MV-4-11 (cell line): ENCODE results near the gene CDYL.

ENCODE experiments used
- DNase-seq: peaks from one replicate; lab custom pipeline; 2025; lab: John Stamatoyannopoulos, UW

Gene CDYL

DNA sequence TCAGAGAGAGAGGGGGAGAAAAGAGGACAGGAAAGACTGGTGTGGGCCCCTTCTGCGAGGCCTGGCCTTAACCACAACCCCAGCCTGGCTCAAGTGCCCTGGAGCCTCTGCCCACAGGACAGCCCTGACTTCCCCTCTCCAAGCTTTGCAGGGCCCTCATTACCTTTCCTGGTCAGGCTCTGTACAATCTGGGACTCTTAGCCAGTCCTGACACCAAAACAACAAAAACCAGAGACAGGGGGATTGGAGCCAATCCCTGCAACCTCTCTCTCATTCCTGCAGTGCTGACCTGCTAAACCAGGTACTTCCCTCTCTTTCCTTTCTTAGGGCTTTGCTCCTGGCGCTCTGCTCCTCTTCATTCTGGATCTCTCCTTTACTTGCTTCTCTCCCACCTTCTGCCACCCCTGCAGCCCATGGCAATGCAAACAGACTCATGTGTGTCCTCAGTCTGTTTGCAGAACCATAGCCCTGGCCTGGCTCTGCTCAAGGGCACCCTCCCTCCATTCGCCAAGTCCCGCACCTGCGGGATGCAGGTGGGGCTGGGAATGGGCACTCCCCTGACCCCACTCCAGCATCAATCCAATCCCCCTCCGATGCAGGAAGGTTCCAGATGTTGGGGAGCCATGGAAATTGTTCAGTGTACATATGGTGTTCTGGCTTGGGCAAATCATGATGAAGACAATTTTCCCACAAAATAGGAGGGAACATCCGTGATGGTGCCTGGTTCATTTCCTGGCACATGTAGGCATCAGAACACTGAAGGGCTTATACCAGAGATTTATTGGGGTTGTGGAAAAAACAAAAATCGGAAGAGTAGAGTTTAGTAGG is 189.6 kb downstream of the CDYL start:
- peak; percentile 10 for DNase-seq

GRCh38 chr6:4967301-4968030 is 191.3 kb downstream of the CDYL start:
- DNase-seq: no peak

DNA sequence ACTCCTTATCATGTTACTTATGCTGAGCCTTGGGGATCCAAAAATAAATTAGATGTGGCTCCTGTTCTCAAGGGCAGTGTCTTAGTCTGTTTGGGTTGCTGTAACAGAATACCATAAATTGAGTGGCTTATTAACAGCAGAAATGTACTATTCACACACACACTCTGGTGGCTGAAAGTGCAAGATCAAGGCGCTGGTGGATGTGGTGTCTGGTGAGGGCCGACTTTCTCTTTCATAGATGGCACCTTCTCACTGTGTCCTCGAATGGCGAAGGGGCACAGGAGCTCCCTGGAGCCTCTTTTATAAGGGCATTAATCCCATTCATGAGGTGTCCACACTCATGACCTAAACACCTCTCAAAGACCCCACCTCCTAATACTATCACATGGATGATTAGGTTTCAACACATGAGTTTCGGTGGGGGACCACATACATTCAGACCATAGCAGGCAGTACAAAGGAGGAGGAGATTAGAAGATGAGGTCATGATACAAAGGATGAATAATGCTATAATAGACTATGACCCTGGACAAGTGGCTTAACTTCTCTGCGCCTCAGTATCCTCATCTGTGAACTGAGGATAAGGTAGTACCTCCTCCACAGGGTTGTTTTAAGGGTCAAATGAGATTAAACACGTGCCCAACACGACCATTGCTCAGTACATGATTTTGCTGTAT is 193.5 kb downstream of the CDYL start:
- no peak for DNase-seq

- no peak for DNase-seq
Observed at GRCh38 chr6:4970739-4971395, 194.7 kb downstream of the CDYL start.

DNA sequence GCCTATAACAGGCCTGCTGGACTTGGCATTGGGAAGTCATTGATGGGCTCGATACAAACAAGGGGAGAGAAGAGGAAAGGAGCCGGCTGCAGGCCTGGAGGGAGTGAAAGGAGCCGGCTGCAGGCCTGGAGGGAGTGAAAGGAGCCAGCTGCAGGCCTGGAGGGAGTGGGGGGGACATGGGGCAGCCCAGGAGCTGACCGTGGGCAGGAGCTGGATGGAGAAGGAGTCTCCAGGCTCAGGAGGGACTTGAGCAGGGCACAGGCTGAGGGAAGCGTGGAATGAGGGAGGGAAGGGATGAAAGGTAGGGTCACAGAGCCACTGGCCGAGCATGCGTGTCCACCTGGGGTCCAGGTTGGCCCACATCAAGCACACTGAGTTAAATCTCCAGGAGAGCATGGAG is 195.6 kb downstream of the CDYL start:
- DNase-seq: no peak

DNA sequence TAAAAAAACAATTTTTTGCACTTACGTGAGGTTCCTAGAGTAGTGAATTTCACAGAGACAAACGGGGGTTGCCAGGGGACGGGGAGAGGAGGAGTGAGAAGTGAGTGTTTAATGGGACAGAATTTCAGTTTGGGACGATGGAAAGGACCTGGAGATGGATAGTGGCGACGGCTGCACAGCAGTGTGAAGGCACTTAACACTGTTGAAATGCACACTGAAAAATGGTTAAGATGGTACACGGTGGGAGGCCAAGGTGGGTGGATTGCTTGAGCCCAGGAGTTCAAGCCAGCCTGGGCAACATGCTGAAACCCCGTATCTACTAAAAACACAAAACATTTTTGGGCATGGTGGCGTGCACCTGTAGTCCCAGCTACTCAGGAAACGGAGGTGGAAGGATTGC is 196.2 kb downstream of the CDYL start:
- DNase-seq: no peak

DNA sequence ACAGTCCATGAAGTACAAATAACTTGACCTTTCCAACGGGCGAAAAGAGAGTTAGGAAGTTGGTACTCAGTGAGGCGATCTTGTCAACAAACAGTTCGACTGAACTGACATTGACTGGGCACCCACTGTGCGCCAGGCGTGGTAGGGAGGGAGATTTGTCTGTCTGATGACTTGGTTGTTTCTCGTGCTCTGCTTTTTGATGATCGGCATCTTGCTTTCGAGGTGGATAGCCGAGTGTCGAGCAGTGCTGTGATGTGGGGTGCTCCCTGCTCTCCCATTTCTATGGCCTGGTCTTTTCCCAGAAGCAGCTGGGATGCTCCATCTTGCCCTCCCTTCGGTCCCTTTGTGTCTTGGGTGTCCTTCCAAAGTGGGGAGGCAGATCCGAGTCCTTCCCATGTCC is 197.2 kb downstream of the CDYL start:
- no peak for DNase-seq

DNA sequence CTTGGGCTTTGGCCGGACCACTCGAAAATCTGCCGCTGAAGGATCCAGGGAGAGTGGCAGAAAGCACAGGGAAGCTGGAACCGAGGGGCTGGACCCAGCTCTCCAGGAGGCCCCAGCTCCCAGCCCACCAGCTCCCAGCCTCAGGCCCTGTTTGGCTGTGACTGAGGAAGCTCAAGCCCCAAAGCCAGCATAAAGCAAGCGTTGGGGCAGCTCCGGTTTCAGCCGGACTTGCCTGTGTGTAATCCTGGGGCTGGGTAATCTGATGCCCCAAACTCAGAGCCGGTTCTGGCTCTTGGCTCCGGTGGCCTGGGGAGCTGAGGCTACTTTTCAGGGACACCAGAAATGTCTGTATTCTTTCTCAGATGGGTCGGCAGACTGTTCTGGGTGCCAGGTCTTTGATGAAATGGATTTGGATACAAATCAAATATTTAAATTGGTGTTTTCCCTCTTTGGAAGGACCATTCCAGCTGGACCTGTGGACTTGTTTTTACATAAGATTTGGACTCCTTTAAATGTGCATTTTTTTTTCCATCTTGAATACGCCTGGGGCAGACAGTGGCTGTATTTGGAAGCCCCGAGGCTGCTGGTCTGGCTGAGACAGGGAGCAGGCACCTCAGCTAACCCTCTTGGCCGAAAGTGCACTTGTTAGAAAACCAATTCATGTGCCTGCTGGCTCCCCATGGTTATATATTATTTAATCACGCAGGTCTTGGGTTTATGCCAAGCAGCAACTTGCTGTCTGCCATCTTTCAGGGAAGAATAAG is 198.0 kb downstream of the CDYL start:
- no peak for DNase-seq

GRCh38 chr6:4974962-4975361 is 198.8 kb downstream of the CDYL start:
- no peak for DNase-seq

- DNase-seq: no peak
Observed at GRCh38 chr6:4975506-4975905, 199.3 kb downstream of the CDYL start.

DNA sequence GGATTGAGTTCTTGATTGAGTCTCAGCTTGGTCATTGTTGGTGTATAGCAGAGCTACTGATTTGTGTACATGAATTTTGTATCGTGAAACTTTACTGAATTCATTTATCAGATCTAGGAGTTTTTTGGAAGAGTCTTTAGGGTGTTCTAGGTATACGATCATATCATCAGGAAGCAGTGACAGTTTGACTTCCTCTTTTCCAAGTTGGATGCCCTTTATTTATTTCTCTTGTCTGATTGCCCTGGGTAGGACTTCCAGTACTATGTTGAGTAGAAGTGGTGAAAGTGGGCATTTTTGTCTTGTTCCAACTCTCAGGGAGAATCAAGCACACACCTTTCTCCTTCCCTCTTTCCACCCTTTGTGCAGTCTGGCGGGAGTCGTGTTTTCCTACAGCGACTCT is 201.3 kb downstream of the CDYL start:
- DNase-seq: peak; percentile 18

DNA sequence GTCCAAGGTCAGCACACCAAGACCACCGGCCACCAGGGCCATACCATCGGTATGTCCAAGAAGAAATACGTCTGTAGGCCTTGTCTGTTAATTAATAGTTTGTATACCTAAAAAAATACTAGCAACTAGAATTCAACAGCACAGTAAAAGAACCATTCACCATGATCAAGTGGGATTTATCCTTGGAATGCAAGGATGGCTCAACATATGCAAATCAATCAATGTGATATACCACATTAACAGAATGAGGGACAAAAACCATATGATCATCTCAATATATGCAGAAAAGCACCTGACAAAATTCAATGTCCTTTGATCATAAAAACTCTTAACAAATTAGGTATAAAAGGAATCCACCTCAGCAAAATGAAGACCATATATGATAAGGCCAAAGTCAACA is 203.2 kb downstream of the CDYL start:
- DNase-seq: no peak

GRCh38 chr6:4981761-4982160 is 205.6 kb downstream of the CDYL start:
- peak; percentile 9 for DNase-seq

DNA sequence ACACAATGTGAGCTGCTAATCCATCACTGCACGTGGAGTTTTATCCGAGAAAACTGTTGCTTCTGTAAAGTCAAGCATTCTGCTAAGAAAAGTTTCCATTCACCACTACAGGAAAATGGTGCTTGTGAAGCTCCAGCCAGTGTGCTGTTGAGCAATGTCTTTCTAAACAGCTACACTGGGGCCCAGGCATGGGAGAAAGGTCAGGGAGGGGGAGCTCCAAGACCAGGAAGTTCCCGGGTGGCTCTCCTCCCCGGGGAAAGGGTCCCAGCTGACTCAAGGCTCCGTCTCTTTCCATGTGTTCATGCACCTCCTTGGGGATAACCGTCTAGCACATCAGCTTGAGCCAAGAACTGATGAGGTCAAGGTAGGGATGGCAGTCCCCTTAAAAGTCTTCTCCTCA is 207.1 kb downstream of the CDYL start:
- peak; percentile 46 for DNase-seq

DNA sequence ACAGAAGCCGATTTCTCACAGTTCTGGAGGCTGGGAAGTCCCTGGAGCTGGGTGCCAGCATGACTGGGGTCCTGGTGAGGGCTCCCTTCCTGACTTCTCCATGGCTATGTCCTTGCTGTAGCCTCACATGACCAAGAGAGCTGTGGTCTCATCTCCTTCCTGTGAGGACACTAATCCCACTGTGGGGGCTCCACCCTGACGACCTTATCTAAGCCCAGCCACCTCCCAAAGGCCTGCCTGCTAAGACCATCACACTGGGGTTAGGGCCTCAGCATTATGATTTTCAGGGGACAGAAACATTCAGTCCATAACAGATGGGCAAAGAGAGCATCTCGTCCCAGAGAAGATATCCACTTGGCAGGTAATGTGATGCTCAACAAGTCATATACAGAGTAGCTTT is 210.8 kb downstream of the CDYL start:
- no peak for DNase-seq

GRCh38 chr6:4987432-4987831 is 211.2 kb downstream of the CDYL start:
- no peak for DNase-seq

DNA sequence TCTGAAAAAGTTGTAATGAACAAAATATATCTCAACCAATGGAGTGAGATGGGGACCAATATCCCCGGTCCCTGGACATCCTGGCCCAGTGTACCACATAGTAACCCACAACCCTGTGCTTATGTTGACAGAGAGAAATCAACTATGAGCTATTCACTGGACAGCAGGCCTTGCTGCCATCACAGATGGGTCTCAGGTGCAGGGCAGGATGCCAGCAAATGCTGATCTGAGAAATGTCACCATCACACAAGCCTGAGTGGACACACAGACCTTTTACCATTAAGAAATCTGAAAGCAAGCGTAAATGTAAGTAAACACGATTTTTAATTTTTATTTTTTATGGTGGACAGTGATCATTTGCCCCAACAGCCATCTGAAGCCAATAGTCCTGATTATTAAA is 218.5 kb downstream of the CDYL start:
- no peak for DNase-seq

DNA sequence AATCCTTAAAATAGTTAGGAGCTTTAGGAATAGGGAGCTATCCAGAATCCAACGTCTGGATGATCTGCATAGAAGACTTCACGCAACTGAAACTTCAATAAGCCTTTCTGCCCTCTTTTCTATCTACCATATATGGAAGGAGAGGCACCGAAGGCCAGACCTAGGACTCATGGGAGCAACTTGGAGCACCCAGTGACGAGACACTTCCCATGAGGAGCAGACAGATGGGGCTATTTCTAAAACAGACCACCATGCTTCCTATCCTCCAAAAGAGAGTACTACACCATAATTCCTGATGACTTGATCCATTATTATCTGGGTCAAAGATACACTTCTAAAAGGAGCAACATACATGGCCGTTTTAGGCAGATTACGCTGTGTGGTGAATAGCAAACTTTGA is 221.7 kb downstream of the CDYL start:
- DNase-seq: no peak

- DNase-seq: no peak
Observed at GRCh38 chr6:4999586-4999985, 223.4 kb downstream of the CDYL start.

- DNase-seq: peak; percentile 97
Observed at GRCh38 chr6:5003604-5004372, 227.6 kb downstream of the CDYL start, which contains the start of gene RPP40. TSS of gene RPP40 (minus strand) at chr6:5004037. CDS start at chr6:5004002, 35 bp downstream.
